HL-60/S4 treated with retinoic acid at 250 ng/mL for 4 days and 3 days (cell line): ENCODE results near the gene C17orf113.
"Not testable (repeated sequence)": the region's sequence is repeated elsewhere in the genome, so short reads cannot be mapped to it uniquely, and the experiment has no call there.

Experiments
- in situ Hi-C: fragments of 300-500 bp; cut with MboI; formaldehyde crosslinking; loops from 2 replicates; pipeline ENCODE4 v1.7.0; 2022; ENCODE audit warnings: low sequenced_read_pairs

C17orf113 gene

GRCh38 chr17:42042598-42043319 lies 7.6 kb downstream of the C17orf113 start:
- in situ Hi-C loops: no loop called here

GRCh38 chr17:42041619-42042018 lies 8.8 kb downstream of the C17orf113 start:
- in situ Hi-C loops: no loop called here

GRCh38 chr17:42040818-42041217 lies 9.6 kb downstream of the C17orf113 start:
- in situ Hi-C loops: no loop called here

- in situ Hi-C loops: no loop called here
Measured at GRCh38 chr17:42039794-42040763, 10.3 kb downstream of the C17orf113 start.

- in situ Hi-C loops: no loop called here
Measured at GRCh38 chr17:42038221-42038973, 12.0 kb downstream of the C17orf113 start.

GRCh38 chr17:42034059-42034458 lies 16.3 kb downstream of the C17orf113 start:
- in situ Hi-C loops: no loop called here

GRCh38 chr17:42031584-42031983 lies 18.8 kb downstream of the C17orf113 start:
- in situ Hi-C loops: no loop called here

GRCh38 chr17:42028791-42029127 lies 21.6 kb downstream of the C17orf113 start:
- in situ Hi-C loops: no loop called here

GRCh38 chr17:42027961-42028790 lies 22.2 kb downstream of the C17orf113 start:
- in situ Hi-C loops: no loop called here

GRCh38 chr17:42027590-42027889 lies 22.9 kb downstream of the C17orf113 start:
- in situ Hi-C loops: no loop called here

- in situ Hi-C loops: no loop called here
Measured at GRCh38 chr17:42026857-42027589, 23.4 kb downstream of the C17orf113 start.

- in situ Hi-C loops: no loop called here
Measured at GRCh38 chr17:42025936-42026335, 24.5 kb downstream of the C17orf113 start.

- in situ Hi-C loops: no loop called here
Measured at GRCh38 chr17:42025191-42025579, 25.2 kb downstream of the C17orf113 start.

GRCh38 chr17:42023524-42024349 lies 26.7 kb downstream of the C17orf113 start:
- in situ Hi-C loops: no loop called here

- in situ Hi-C loops: not testable (repeated sequence)
Measured at GRCh38 chr17:42020845-42021244, 29.6 kb downstream of the C17orf113 start.

GRCh38 chr17:42019509-42020404 lies 30.6 kb downstream of the C17orf113 start, which contains the start of gene NKIRAS2:
NKIRAS2 (plus strand) TSS chr17:42020090; CDS start chr17:42021578, 1,488 bp downstream.
- in situ Hi-C loops: no loop called here

GRCh38 chr17:42018988-42019387 lies 31.4 kb downstream of the C17orf113 start:
- in situ Hi-C loops: no loop called here

GRCh38 chr17:42018339-42018738 lies 32.1 kb downstream of the C17orf113 start:
- in situ Hi-C loops: no loop called here
